Left lung (tissue), 10 donors: Measurements from ENCODE around the gene ZC2HC1C. TPM values are rescaled to one million over a fixed set of nuclear protein-coding genes. Genes with fewer than 3 reads are reported as not detected.
A peak's percentile ranks its signal among the peaks of the same experiment; 100 is the strongest.

ENCODE experiments used
- ATAC-seq: fragments of 200-7000 bp; cut with Tn5 transposase; one replicate; pipeline ENCODE4 v1.9.1; 2020; ENCODE audit warnings: moderate library complexity
- DNase-seq, 4 donors: peaks; one replicate each; pipeline ENCODE4 v3.0.0-alpha.2; 2013 to 2020
- H3K27ac ChIP-seq, 2 donors: fragments of 200-600 bp; sonication (generic) in 1 of 2; one replicate each; pipeline versions ENCODE4 v1.5.0 to v1.8.0; 2020 to 2021
- H3K27me3 ChIP-seq, 2 donors: fragments of 200-600 bp; sonication (generic) in 1 of 2; one replicate each; pipeline versions ENCODE4 v1.5.0 to v1.8.0; 2020 to 2021
- H3K36me3 ChIP-seq, 2 donors: fragments of 200-600 bp; sonication (generic) in 1 of 2; one replicate each; pipeline versions ENCODE4 v1.5.0 to v1.8.0; 2020 to 2021
- H3K4me1 ChIP-seq, 2 donors: fragments of 200-600 bp; one replicate each; pipeline ENCODE4 v1.8.0; 2021
- H3K4me3 ChIP-seq, 2 donors: fragments of 200-600 bp; sonication (generic) in 1 of 2; one replicate each; pipeline versions ENCODE4 v1.5.0 to v1.8.0; 2020 to 2021; ENCODE audit warnings: mild to moderate bottlenecking in 1 of 2
- H3K9me3 ChIP-seq, 2 donors: fragments of 200-600 bp; sonication (generic) in 1 of 2; one replicate each; pipeline versions ENCODE4 v1.5.0 to v1.8.0; 2020 to 2021
- CTCF ChIP-seq, 2 donors: fragments of 200-600 bp; sonication (generic) in 1 of 2; IDR thresholded peaks; one replicate each; pipeline versions ENCODE4 v1.5.0 to v1.8.0; 2021; ENCODE audit warnings: antibody characterized with exemption in 2 of 2
- intact Hi-C, 2 donors: fragments of 100-400 bp; cut with DNase I; formaldehyde crosslinking; loops; one replicate each; pipeline versions ENCODE4 v1.11.2 to v1.14.2; 2022
- polyA plus RNA-seq, 6 donors: library from polyadenylated mRNA; unstranded; fragments of 120-200 nt; gene quantifications; one replicate each; pipeline ENCODE4 v1.2.1, GENCODE V29; 2013; ENCODE audit not compliant: insufficient read length in 6 of 6
- total RNA-seq, 2 donors: library from RNA; stranded (reverse); fragmentation: NEBNext Ultra II Directional; extraction: Animal tissue kit (Norgen Biotek cat#: 25700); gene quantifications; one replicate each; pipeline ENCODE4 v1.2.1, GENCODE V29; 2021
- donor health status: DM: no; HTN: yes; CAD: no.
- donor health status: DM: no; HTN: no; CAD: no.

The ZC2HC1C gene
- total and polyA plus RNA-seq, 8 donors, result 3.1 to 6.6 (median 4.8) TPM

DNA sequence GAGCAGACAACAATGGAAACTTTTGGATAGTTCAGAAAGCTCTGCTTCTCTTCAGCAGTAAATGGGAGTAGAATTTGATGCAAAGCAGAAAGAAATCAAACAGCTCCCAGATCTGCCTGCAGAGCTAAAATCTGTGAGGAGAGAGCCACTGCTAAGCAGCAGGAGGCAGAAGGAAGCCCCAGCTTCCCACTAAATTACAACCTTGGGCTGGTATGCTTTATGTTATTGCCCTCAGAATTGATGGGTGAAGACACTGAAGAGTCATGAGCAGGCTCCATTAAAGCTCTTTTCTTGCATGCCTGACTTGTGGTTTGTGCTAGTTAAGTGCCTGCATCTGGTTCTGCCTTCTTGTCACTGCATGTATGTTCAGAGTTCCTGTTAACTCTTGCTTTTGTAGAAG lies 8.4 kb downstream of the ZC2HC1C start:
- DNase-seq, result no peak
- Histone ChIP-seq H3K27ac (no peak overlapping the region), H3K36me3 (peaks cover 0 to 13% of the 10 kb centered on the region in 2 donors), H3K4me1 (peaks cover 0 to 4% of the 10 kb centered on the region in 2 donors), H3K27me3 (no peaks in the 10 kb centered on the region), H3K4me3 (no peak overlapping the region), H3K9me3 (no peaks in the 10 kb centered on the region)
- intact Hi-C loops, result no loop called here
- no peak for ATAC-seq
- TF ChIP-seq CTCF (IDR thresholded peaks at IDR 0.05), result no peak

- Histone ChIP-seq H3K27ac (no peak overlapping the region), H3K4me3 (no peak overlapping the region), H3K36me3 (peaks cover 0 to 30% of the 10 kb centered on the region in 2 donors), H3K27me3 (no peaks in the 10 kb centered on the region), H3K4me1 (peaks cover 0 to 4% of the 10 kb centered on the region in 2 donors), H3K9me3 (no peaks in the 10 kb centered on the region)
- DNase-seq (no peak), ATAC-seq (no peak)
- intact Hi-C loops, result no loop called here
- no peak for TF ChIP-seq CTCF (IDR thresholded peaks at IDR 0.05)
Measured at GRCh38 chr14:75079521-75079920, 10.1 kb downstream of the ZC2HC1C start.

DNA sequence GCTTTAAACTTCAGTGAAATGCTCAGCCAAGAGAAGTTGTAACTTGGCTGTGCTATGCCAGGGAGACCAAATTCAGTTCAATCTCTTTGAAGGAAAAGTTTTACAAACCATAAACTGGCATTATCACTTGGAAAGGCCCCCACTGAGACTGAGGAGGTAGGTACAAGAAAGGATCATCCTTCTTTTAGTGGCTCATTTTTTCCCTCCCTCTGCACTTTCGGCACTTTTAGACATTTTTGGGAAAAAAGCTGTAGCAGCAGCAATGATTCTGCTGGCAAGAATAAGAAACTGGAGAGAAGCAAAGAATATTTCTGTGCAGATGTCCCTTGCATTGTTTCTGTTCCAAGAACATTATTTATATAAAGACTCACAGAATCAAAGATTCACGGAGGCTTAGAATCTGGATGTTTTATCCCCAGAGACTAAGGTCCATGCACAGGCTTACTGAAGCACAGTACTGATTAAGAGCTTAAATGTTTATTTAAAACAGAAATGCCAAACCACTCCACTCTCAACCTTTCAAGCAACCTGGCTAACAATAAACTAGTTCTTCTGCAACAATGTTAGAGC lies 12.3 kb downstream of the ZC2HC1C start:
- no peaks in the 10 kb centered on the region for H3K27me3 ChIP-seq
- H3K36me3 ChIP-seq, result peaks cover 0 to 52% of the 10 kb centered on the region in 2 donors
- DNase-seq (peak in 1 of 4 donors; percentile 27), ATAC-seq (no peak)
- no peak for TF ChIP-seq CTCF (IDR thresholded peaks at IDR 0.05)
- no peaks in the 10 kb centered on the region for H3K9me3 ChIP-seq
- intact Hi-C loops, result loop anchor here in 1 of 2 donors (10.0 kb wide), 1 partner anchor 137 kb away; no protein-coding TSS in a partner anchor
- H3K4me3 ChIP-seq, result no peak overlapping the region
- H3K4me1 ChIP-seq, result peaks cover 0 to 4% of the 10 kb centered on the region in 2 donors
- H3K27ac ChIP-seq, result no peak overlapping the region

GRCh38 chr14:75083271-75083670 lies 13.8 kb downstream of the ZC2HC1C start:
- H3K4me3 ChIP-seq, result no peak overlapping the region
- no peaks in the 10 kb centered on the region for H3K27me3 ChIP-seq
- DNase-seq, result no peak
- H3K9me3 ChIP-seq, result no peaks in the 10 kb centered on the region
- TF ChIP-seq CTCF (IDR thresholded peaks at IDR 0.05), result no peak
- H3K27ac ChIP-seq, result no peak overlapping the region
- intact Hi-C loops, result loop anchor here in 1 of 2 donors (10.0 kb wide), 1 partner anchor 138 kb away; no protein-coding TSS in a partner anchor
- no peak for ATAC-seq
- H3K4me1 ChIP-seq, result peaks cover 0 to 4% of the 10 kb centered on the region in 2 donors
- H3K36me3 ChIP-seq, result peaks cover 0 to 67% of the 10 kb centered on the region in 2 donors

GRCh38 chr14:75084513-75084912 lies 15.1 kb downstream of the ZC2HC1C start:
- no peak for TF ChIP-seq CTCF (IDR thresholded peaks at IDR 0.05)
- peak; percentile 34 for ATAC-seq
- H3K27me3 ChIP-seq, result no peaks in the 10 kb centered on the region

More at GRCh38 chr14:75084513-75084912, 15.1 kb downstream of the ZC2HC1C start:
- Histone ChIP-seq H3K9me3 (no peaks in the 10 kb centered on the region), H3K27ac (no peak overlapping the region), H3K4me3 (no peak overlapping the region), H3K4me1 (peaks cover 0 to 4% of the 10 kb centered on the region in 2 donors), H3K36me3 (peaks cover 0 to 80% of the 10 kb centered on the region in 2 donors)
- intact Hi-C loops, result loop anchor here in 1 of 2 donors (10.0 kb wide), 1 partner anchor 140 kb away; no protein-coding TSS in a partner anchor
- DNase-seq, result no peak
